ENCODE data around the gene TIMP1.

DNA sequence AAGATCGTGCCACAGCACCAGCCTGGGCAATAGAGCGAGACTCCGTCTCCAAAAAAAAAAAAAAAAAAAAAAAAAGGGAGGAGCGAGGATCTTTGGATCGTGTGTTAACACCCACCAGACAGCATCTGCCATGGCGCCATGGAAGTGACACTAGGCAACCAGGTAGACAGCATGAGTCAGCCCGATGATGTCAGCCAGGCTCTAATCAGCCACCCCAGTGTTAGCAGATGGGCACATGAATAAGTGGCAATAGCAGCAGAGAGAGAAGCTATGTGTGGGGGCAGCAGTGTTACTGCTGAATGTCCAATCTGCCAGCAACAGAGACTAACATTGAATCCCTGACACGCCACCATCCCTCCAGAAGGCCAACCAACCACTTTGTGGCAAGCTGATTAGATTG is 30.8 kb downstream of the TIMP1 start:
- TF ChIP-seq, protein P1, sequence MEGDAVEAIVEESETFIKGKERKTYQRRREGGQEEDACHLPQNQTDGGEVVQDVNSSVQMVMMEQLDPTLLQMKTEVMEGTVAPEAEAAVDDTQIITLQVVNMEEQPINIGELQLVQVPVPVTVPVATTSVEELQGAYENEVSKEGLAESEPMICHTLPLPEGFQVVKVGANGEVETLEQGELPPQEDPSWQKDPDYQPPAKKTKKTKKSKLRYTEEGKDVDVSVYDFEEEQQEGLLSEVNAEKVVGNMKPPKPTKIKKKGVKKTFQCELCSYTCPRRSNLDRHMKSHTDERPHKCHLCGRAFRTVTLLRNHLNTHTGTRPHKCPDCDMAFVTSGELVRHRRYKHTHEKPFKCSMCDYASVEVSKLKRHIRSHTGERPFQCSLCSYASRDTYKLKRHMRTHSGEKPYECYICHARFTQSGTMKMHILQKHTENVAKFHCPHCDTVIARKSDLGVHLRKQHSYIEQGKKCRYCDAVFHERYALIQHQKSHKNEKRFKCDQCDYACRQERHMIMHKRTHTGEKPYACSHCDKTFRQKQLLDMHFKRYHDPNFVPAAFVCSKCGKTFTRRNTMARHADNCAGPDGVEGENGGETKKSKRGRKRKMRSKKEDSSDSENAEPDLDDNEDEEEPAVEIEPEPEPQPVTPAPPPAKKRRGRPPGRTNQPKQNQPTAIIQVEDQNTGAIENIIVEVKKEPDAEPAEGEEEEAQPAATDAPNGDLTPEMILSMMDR (IDR thresholded peaks at IDR 0.05), result no peak
- TF ChIP-seq EZH2phosphoT487 (IDR thresholded peaks at IDR 0.05), result no peak

Data from neural progenitor cell (in vitro differentiated cells).